GM18508 (cell line): ENCODE data around the gene ST8SIA2.

ENCODE experiments used
- ATAC-seq: cut with Tn5 transposase; IDR thresholded peaks from one replicate; pipeline ENCODE4 v1.9.1; 2021; ENCODE audit warnings: moderate number of reproducible peaks; ENCODE audit not compliant: insufficient read depth, unreplicated experiment

Gene ST8SIA2

DNA sequence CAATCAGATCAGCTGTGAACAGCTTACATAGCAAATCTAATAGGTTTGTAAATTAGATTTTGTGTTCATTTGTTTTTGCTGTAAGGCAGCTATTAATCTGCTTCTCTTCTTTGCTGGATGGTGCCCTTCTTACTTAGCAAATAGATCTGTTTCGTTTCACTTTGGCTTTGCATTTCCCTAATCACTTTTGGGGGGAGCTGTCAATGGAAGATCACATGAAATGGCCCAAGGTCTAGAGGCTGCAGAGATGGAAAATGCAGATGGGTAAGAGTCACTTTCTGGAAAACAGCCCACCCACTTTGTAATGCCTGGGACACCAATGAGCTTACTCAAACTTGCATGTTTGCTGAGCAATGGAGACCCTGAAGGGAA lies 36.4 kb downstream of the ST8SIA2 start:
- no peak for ATAC-seq

- no peak for ATAC-seq
These were observed 41.5 kb downstream of the ST8SIA2 start for GRCh38 chr15:92435145-92435544.

DNA sequence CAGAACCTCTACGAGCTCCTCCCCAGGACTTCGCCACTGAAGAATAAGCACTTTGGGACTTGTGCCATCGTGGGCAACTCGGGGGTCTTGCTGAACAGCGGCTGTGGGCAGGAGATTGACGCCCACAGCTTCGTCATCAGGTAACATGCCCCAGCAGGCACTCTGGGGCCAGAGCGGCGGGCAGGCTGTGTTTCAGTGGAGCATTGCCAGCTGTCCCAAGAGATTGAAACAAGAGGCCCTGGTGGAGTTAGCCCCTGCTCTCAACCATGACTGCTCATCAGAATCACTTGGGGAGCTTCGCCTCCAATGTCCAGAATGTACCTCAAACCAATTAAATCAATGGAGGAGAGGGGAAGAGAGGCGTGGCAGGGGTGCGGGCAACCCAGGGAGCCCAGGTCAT lies 44.8 kb downstream of the ST8SIA2 start:
- no peak for ATAC-seq

GRCh38 chr15:92443381-92443780 lies 49.7 kb downstream of the ST8SIA2 start:
- ATAC-seq, result no peak

DNA sequence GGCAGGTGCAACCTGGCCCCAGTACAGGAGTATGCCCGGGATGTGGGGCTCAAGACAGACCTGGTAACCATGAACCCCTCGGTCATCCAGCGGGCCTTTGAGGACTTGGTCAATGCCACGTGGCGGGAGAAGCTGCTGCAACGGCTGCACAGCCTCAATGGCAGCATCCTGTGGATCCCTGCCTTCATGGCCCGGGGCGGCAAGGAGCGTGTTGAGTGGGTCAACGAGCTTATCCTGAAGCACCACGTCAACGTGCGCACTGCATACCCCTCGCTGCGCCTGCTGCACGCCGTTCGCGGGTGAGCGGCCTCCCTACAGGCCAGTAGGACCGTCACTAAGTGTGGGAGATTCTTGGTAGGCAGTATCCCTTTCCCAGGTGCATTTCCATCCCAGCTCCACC lies 51.0 kb downstream of the ST8SIA2 start:
- no peak for ATAC-seq

DNA sequence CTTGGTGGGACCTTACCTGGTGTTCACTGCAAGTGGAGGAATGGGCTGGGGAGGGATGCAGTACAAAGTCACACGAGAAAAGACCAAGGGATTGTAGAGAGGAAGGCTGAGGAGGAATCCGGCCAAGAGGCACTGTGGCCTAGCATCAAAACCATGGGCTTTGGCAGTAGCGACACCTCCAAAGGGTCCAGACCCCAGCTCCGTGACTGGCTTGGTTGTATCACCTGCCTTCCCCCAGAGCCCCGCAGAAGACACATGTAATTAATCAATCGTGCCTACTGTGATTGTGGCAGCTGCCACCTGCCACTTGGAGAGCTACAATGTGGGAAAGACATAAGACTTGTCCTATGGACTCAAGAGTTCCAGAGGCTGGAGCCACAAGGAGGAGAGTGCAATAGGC lies 54.7 kb downstream of the ST8SIA2 start:
- ATAC-seq, result no peak

DNA sequence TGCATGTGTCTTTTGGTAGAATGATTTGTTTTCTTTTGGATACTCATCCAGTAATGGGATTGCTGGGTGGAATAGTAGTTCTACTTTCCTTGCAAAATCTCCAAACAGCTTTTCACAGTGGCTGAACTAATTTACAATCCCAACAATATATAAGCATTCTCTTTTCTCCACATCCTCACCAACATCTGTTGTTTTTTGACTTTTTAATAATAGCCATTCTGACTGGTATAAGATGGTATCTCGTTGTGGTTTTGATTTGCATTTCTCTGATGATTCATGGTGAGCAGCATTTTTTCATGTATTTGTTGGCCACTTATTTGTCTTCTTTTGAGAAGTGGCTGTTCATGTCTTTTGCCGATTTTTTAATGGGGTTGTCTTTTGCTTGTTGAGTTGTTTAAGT lies 55.8 kb downstream of the ST8SIA2 start:
- ATAC-seq, result no peak

DNA sequence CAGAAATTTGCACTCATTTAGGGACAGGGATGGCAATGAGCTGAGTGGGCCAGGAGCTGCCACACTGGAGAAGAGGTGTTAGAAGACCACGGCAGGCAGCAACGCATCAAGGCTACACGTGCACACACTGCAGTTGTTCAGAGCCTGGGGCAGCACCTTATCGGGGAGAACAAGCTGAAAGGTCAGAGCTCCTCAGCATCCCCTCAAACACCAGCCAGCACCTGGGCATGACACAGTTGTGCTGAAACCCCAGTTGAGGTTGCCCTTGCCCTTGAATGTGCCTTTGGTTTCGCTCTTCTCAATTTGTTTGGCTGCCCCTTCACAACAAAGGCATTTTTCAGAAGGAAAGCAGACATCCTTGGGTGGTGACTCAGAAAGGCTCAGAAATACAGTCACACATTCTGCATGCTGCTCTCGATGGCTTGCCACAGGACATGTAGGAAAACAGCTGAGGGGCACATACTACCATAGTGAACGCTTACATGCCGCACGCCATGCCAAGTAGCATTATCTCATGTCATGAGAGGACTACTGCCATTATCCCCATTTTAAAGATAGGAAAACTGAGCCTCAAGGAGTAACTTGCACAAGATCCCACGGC lies 57.6 kb downstream of the ST8SIA2 start:
- no peak for ATAC-seq

- ATAC-seq, result no peak
These were observed 58.5 kb downstream of the ST8SIA2 start for GRCh38 chr15:92452143-92452542.

DNA sequence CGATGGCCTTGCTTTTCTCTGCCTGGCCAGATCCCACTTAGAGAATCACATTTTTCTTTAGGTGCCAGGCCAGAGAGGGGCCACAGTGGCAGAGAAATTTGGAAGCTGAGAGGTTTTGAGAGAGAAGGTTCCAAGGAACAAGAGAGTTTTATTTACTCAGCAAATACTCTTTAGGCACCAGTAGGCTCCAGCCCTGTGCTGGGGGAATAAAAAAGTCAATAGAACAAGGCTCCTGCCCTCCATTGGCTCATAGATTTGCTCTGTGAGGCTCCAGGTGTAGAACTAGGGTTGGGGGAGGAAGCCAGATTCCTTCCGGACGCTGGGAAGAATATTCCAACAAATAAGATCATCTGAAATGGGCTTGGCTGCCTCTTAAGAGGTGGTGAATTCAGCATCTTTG lies 59.9 kb downstream of the ST8SIA2 start:
- no peak for ATAC-seq

DNA sequence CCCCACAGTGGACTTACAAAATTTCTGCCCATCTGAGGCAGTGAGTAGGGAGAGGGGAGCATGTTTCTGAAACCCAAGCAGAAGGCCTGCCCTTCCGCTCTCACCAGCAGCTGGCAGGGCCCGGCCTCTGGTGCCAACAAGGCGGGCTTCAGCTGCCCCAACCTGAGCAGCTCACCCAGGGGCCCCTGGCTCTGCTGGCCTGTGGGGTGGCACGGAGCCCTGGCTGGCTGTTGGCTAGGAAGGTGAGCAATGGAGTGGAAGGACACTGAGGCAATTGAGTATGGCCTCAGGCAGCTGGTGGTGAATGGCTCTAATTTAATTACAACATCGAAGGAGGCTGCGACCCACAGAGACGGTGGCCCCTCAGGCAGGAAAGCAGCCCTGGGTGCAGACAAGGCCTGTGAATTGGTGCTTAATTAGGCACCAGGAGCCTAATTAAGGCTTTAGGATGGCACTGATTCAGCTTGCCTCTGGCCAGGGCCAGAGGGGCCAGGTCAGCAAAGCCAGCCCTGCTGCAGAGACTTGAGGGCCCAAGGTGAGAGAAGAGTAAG lies 60.9 kb downstream of the ST8SIA2 start:
- no peak for ATAC-seq

GRCh38 chr15:92455271-92455670 lies 61.6 kb downstream of the ST8SIA2 start:
- ATAC-seq, result no peak

DNA sequence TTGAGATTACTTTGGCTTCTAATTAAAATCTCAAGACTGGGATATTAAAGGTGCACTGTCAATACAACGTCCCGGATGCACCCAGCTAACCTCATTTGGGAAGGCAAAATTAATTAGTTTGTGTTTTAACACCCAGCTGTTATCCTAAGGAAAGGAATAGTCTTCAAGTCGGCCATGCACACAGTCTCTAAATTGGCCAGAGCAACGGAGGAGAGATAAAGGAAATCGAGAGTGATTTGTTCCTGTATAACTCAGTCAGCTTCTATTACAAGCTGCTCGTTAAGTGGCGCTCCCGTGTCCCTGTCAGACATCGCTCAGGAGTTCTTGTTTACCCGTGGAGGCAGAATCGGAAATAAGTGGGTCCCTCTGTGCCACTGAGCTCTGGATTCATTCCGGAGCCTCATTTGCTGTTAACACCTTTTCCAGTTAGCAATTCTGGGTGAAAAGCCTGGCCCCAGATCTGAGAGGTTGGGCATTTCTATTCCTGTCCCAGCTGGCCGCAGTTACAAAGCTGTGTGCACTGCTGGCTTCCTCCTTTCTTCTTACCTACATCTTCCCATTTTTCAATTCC lies 63.9 kb downstream of the ST8SIA2 start:
- no peak for ATAC-seq

- no peak for ATAC-seq
These were observed 66.3 kb downstream of the ST8SIA2 start for GRCh38 chr15:92460023-92460422.

- no peak for ATAC-seq
These were observed 68.9 kb downstream of the ST8SIA2 start for GRCh38 chr15:92462424-92463125.

DNA sequence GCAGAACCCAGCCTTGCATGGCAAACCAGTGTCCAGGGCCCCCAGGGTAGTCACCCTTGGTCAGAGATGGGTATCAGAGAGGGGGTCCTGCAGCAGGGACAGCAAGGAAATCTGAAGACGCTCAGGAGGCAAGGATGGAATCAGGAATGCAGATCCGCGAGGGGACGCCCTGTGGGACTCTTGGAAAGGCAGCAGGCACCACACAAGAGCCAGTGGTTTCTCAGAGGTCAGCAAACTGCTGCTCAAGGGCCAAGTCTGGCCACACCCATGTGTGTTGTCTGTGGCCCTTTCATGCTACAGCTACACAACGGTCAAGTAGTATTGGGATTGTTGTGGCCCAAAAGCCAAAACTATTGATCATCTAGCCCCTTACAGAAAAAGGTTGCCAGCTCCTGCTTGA lies 69.7 kb downstream of the ST8SIA2 start:
- no peak for ATAC-seq

DNA sequence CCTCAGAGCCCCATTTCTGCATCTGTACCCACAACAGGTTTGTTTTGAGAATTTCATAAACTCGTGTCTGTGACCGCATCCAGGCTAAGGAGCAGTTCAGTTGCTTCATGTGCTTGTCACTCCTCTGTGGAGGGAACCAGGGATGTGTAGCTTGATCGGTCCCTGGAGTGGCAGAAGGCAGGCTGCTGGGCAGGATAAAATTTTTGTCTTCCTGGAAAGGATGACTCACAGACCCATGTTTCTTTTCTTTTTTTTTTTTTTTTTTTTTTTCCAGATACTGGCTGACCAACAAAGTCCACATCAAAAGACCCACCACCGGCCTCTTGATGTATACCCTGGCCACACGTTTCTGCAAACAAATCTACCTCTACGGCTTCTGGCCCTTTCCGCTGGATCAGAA lies 70.1 kb downstream of the ST8SIA2 start:
- ATAC-seq, result no peak

GRCh38 chr15:92466834-92467233 lies 73.2 kb downstream of the ST8SIA2 start:
- ATAC-seq, result no peak

DNA sequence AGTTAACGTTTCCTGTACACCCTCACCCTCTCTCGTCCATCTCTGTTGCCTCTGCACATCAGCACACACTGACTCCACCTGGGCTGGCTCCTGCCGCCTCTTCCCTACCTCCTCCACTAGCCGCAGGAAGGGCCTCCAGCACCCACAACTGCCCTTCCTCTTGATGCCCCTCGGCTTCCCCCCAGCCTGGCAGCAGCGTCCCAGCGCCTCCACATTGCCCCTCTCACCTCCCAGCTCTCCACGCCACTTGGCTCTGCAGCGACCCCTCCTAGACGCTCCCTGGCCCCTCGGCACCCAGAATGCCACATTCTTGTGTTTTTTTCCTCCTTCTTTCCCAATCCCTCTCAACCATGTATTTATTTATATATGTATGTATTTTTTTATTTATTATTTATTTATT lies 73.6 kb downstream of the ST8SIA2 start:
- ATAC-seq, result no peak

GRCh38 chr15:92468991-92469390 lies 75.3 kb downstream of the ST8SIA2 start:
- ATAC-seq, result no peak

- no peak for ATAC-seq
These were observed 77.6 kb downstream of the ST8SIA2 start for GRCh38 chr15:92471288-92471687.

- ATAC-seq, result no peak
These were observed 80.1 kb downstream of the ST8SIA2 start for GRCh38 chr15:92473756-92474155.
